GM23338 (cell line): ENCODE data around the gene CHCHD3. TPM values are rescaled to one million over a fixed set of nuclear protein-coding genes. Genes with fewer than 3 reads are reported as not detected.

Experiments
- ATAC-seq: fragments of 200-7000 bp; cut with Tn5 transposase; 3 replicates; pipeline ENCODE4 v1.9.1; 2020
- DNase-seq: peaks from one replicate; pipeline ENCODE4 v3.0.0-alpha.2; 2015; ENCODE audit warnings: low spot score
- H2AFZ ChIP-seq: fragments of 200-600 bp; sonication (generic); 2 replicates; pipeline ENCODE4 v1.8.0; 2016; ENCODE audit warnings: antibody characterized with exemption, mild to moderate bottlenecking, moderate library complexity
- H3F3A ChIP-seq: fragments of 200-600 bp; sonication (generic); replicated peaks from 2 replicates; pipeline ENCODE4 v1.8.0; 2017; ENCODE audit warnings: antibody characterized with exemption, mixed run types, low read depth
- H3K27ac ChIP-seq: fragments of 200-600 bp; sonication (generic); 2 replicates; pipeline ENCODE4 v1.6.1; 2016; ENCODE audit warnings: low read depth
- H3K27me3 ChIP-seq: fragments of 200-600 bp; sonication (generic); 2 replicates; pipeline ENCODE4 v1.8.0; 2016; ENCODE audit warnings: mild to moderate bottlenecking, mixed run types, moderate library complexity; ENCODE audit not compliant: insufficient read depth
- H3K36me3 ChIP-seq: fragments of 200-600 bp; sonication (generic); 2 replicates; pipeline ENCODE4 v1.8.0; 2016; ENCODE audit warnings: mild to moderate bottlenecking; ENCODE audit not compliant: insufficient read depth
- H3K4me1 ChIP-seq: fragments of 200-600 bp; sonication (generic); 2 replicates; pipeline ENCODE4 v1.8.0; 2016; ENCODE audit warnings: mild to moderate bottlenecking, moderate library complexity; ENCODE audit not compliant: insufficient read depth
- H3K4me2 ChIP-seq: fragments of 200-600 bp; sonication (generic); 2 replicates; pipeline ENCODE4 v1.7.1; 2017; ENCODE audit warnings: mixed run types
- H3K4me3 ChIP-seq: fragments of 200-600 bp; sonication (generic); 2 replicates; pipeline ENCODE4 v1.6.1; 2016; ENCODE audit warnings: mixed run types
- H3K79me2 ChIP-seq: fragments of 200-600 bp; sonication (generic); replicated peaks from 2 replicates; pipeline ENCODE4 v1.8.0; 2017; ENCODE audit warnings: mild to moderate bottlenecking; ENCODE audit not compliant: insufficient read depth
- H3K9me2 ChIP-seq: fragments of 200-600 bp; sonication (generic); 2 replicates; pipeline ENCODE4 v1.8.0; 2017; ENCODE audit not compliant: insufficient read depth
- H4K20me1 ChIP-seq: fragments of 200-600 bp; sonication (generic); replicated peaks from 2 replicates; pipeline ENCODE4 v1.8.0; 2017; ENCODE audit warnings: mild to moderate bottlenecking; ENCODE audit not compliant: insufficient read depth
- H3K27ac Mint-ChIP-seq: 2 replicates; pipeline ENCODE4 v1.8.0; 2020; ENCODE audit warnings: inconsistent platforms, mild to moderate bottlenecking, moderate library complexity, mixed read lengths
- H3K27me3 Mint-ChIP-seq: 3 replicates; pipeline ENCODE4 v1.8.0; 2022; ENCODE audit warnings: low read depth, mild to moderate bottlenecking, moderate library complexity, mixed read lengths, inconsistent platforms; ENCODE audit not compliant: insufficient read depth, poor library complexity
- H3K36me3 Mint-ChIP-seq: 3 replicates; pipeline ENCODE4 v1.8.0; 2021; ENCODE audit warnings: low read depth, mild to moderate bottlenecking, inconsistent platforms, moderate library complexity, mixed read lengths
- H3K4me1 Mint-ChIP-seq: 3 replicates; pipeline ENCODE4 v1.8.0; 2020; ENCODE audit warnings: mild to moderate bottlenecking, inconsistent platforms, mixed read lengths
- H3K4me3 Mint-ChIP-seq: 3 replicates; pipeline ENCODE4 v1.8.0; 2021; ENCODE audit warnings: moderate library complexity, mild to moderate bottlenecking, inconsistent platforms, mixed read lengths
- H3K9me3 Mint-ChIP-seq: 3 replicates; pipeline ENCODE4 v1.8.0; 2020; ENCODE audit warnings: moderate library complexity, mild to moderate bottlenecking, inconsistent platforms, mixed read lengths
- CREB1 ChIP-seq: fragments of 250-450 bp; sonication (Bioruptor Pico); IDR thresholded peaks from 2 replicates; pipeline ENCODE4 v1.5.0; 2020; ENCODE audit warnings: low read depth, mild to moderate bottlenecking, moderate library complexity
- JUNB ChIP-seq: IDR thresholded peaks from one replicate; pipeline ENCODE4 v1.6.1; 2016; ENCODE audit warnings: antibody characterized with exemption; ENCODE audit not compliant: unreplicated experiment
- POLR2AphosphoS5 ChIP-seq: IDR thresholded peaks from 2 replicates; pipeline ENCODE4 v1.6.1; 2016; ENCODE audit warnings: antibody characterized with exemption, low read depth
- REST ChIP-seq: IDR thresholded peaks from one replicate; pipeline ENCODE4 v1.6.1; 2018; ENCODE audit warnings: antibody characterized with exemption; ENCODE audit not compliant: unreplicated experiment
- STAT1 ChIP-seq: IDR thresholded peaks from one replicate; pipeline ENCODE4 v1.6.1; 2016; ENCODE audit warnings: antibody characterized with exemption; ENCODE audit not compliant: unreplicated experiment
- ZNF114 ChIP-seq: fragments of 250-450 bp; sonication (Bioruptor Pico); IDR thresholded peaks from 2 replicates; pipeline ENCODE4 v1.5.0; 2020; ENCODE audit warnings: mild to moderate bottlenecking, moderate library complexity
- ZNF331 ChIP-seq: fragments of 250-450 bp; sonication (Bioruptor Pico); IDR thresholded peaks from 2 replicates; pipeline ENCODE4 v1.5.0; 2020; ENCODE audit warnings: low read depth, mild to moderate bottlenecking, moderate library complexity
- ZNF462 ChIP-seq: fragments of 250-450 bp; sonication (Bioruptor Pico); IDR thresholded peaks from 2 replicates; pipeline ENCODE4 v1.5.0; 2020; ENCODE audit warnings: mild to moderate bottlenecking, moderate library complexity
- polyA plus RNA-seq: library from polyadenylated mRNA; unstranded; fragments of >200 nt; fragmentation: Nextera tagmentation; extraction: Ambion mirVana; gene quantifications from 2 replicates; pipeline ENCODE4 v1.2.1, GENCODE V29; 2016
- total RNA-seq: library from RNA; depleted of rRNA; stranded (reverse); fragments of >200 nt; shearing (Covaris generic); gene quantifications from 2 replicates; pipeline ENCODE4 v1.2.3, GENCODE V29; 2014

Gene CHCHD3
- total and polyA plus RNA-seq, 2 experiments from 2014 or later = 107 to 131 TPM

GRCh38 chr7:132836746-132837145 is 245.1 kb downstream of the CHCHD3 start (continued):
- TF ChIP-seq ZNF462 (no peak), POLR2AphosphoS5 (no peak), STAT1 (no peak), REST (no peak), JUNB (no peak), CREB1 (CRISPR knock-in tag) (no peak), ZNF331 (no peak)

GRCh38 chr7:132830941-132831340 is 250.9 kb downstream of the CHCHD3 start:
- Histone ChIP-seq H3K27me3 (no peaks in the 10 kb centered on the region), H3F3A (no peaks in the 10 kb centered on the region), H3K36me3 (no peaks in the 10 kb centered on the region), H4K20me1 (no peaks in the 10 kb centered on the region), H3K4me2 (no peak overlapping the region), H2AFZ (no peak overlapping the region), H3K27ac (no peak overlapping the region), H3K9me2 (no peaks in the 10 kb centered on the region), H3K4me1 (peaks cover 7% of the 10 kb centered on the region), H3K4me3 (no peak overlapping the region), H3K79me2 (no peaks in the 10 kb centered on the region)
- ATAC-seq (no peak), DNase-seq (no peak)
- Mint-ChIP-seq H3K27me3 (no peaks in the 10 kb centered on the region), H3K27ac (no peak overlapping the region), H3K9me3 (no peaks in the 10 kb centered on the region), H3K4me3 (no peak overlapping the region), H3K4me1 (peaks cover 17% of the 10 kb centered on the region; the same call in 2 of the 3 replicates), H3K36me3 (peaks cover 8% of the 10 kb centered on the region)
- no peak for TF ChIP-seq ZNF114 (CRISPR knock-in tag)
